MCF 10A (cell line): ENCODE data around the gene TMCC1. TPM values are rescaled to one million over a fixed set of nuclear protein-coding genes. Genes with fewer than 3 reads are reported as not detected.

Experiments used
- BruUV-seq: library from RNA; stranded (reverse); fragments of 400-500 nt; replicated peaks from 2 replicates; lab custom pipeline; 2021; lab: Mats Ljungman, UMichigan
- CTCF ChIA-PET: fragments of 300-600 bp; sonication (Branson Sonifier 250); formaldehyde crosslinking; extraction: SDS; loops from one replicate; lab custom pipeline; 2021; ENCODE audit warnings: antibody characterized with exemption, inconsistent platforms; lab: Yijun Ruan, JAX
- POLR2A ChIA-PET: fragments of 300-600, 350-650 bp; sonication (Branson Sonifier 250); formaldehyde crosslinking; extraction: SDS; loops from one replicate; lab custom pipeline; 2020; ENCODE audit warnings: antibody characterized with exemption, inconsistent platforms; lab: Yijun Ruan, JAX
- DNase-seq: peaks from one replicate; pipeline ENCODE4 v3.0.0-alpha.2; 2018; ENCODE audit not compliant: unreplicated experiment
- H3K27ac Mint-ChIP-seq: one replicate; pipeline ENCODE4 v1.8.0; 2022; ENCODE audit warnings: mild to moderate bottlenecking, low read depth, mixed read lengths; ENCODE audit not compliant: unreplicated experiment
- H3K27me3 Mint-ChIP-seq: one replicate; pipeline ENCODE4 v1.8.0; 2022; ENCODE audit warnings: mixed read lengths; ENCODE audit not compliant: insufficient read depth, unreplicated experiment
- H3K36me3 Mint-ChIP-seq: one replicate; pipeline ENCODE4 v1.8.0; 2022; ENCODE audit warnings: mild to moderate bottlenecking, moderate library complexity, mixed read lengths; ENCODE audit not compliant: insufficient read depth, unreplicated experiment
- H3K4me1 Mint-ChIP-seq: one replicate; pipeline ENCODE4 v1.8.0; 2022; ENCODE audit warnings: mixed read lengths; ENCODE audit not compliant: insufficient read depth, unreplicated experiment
- H3K4me3 Mint-ChIP-seq: one replicate; pipeline ENCODE4 v1.8.0; 2022; ENCODE audit warnings: mild to moderate bottlenecking, moderate library complexity, mixed read lengths; ENCODE audit not compliant: unreplicated experiment
- H3K9me3 Mint-ChIP-seq: one replicate; pipeline ENCODE4 v1.8.0; 2022; ENCODE audit warnings: mixed read lengths; ENCODE audit not compliant: unreplicated experiment
- CTCF ChIP-seq: fragments of 200-600 bp; IDR thresholded peaks from one replicate; pipeline ENCODE4 v1.8.0; 2022; ENCODE audit warnings: antibody characterized with exemption, mild to moderate bottlenecking; ENCODE audit not compliant: unreplicated experiment
- intact Hi-C: fragments of 100-400 bp; cut with micrococcal nuclease; formaldehyde crosslinking; loops from 2 replicates; pipeline ENCODE4 v1.14.1; 2022
- total RNA-seq: library from RNA; stranded (reverse); gene quantifications from 2 replicates; pipeline ENCODE4 v1.2.3, GENCODE V29; 2022

TMCC1 gene
- total RNA-seq, 1 experiment from 2014 or later: 31.2 TPM

- Mint-ChIP-seq H3K27me3 (no peaks in the 10 kb centered on the region), H3K36me3 (peaks cover 15% of the 10 kb centered on the region), H3K27ac (no peak overlapping the region), H3K9me3 (no peaks in the 10 kb centered on the region), H3K4me1 (peaks cover 17% of the 10 kb centered on the region), H3K4me3 (no peak overlapping the region)
- no peak for TF ChIP-seq CTCF
- no TSS peak for BruUV-seq
- no peak for DNase-seq
- intact Hi-C loops: no loop called here
- POLR2A ChIA-PET: no interaction called here
- CTCF ChIA-PET: interaction anchor here (0.6 to 1.0 kb wide), 2 partner anchors 14 to 707 kb away, joined by 3 to 4 read pairs; no protein-coding TSS in a partner anchor
These were observed 44.8 kb upstream of the TMCC1 start for GRCh38 chr3:129938140-129938930.

- Mint-ChIP-seq H3K27ac (no peak overlapping the region), H3K4me1 (peaks cover 17% of the 10 kb centered on the region), H3K9me3 (no peaks in the 10 kb centered on the region), H3K36me3 (peaks cover 15% of the 10 kb centered on the region), H3K4me3 (no peak overlapping the region), H3K27me3 (no peaks in the 10 kb centered on the region)
- CTCF ChIA-PET: interaction anchor here (0.6 to 1.0 kb wide), 2 partner anchors 13 to 706 kb away, joined by 3 to 4 read pairs; no protein-coding TSS in a partner anchor
- intact Hi-C loops: no loop called here
- POLR2A ChIA-PET: no interaction called here
- no peak for DNase-seq
- no peak for TF ChIP-seq CTCF
- BruUV-seq: no TSS peak
These were observed 44.2 kb upstream of the TMCC1 start for GRCh38 chr3:129937717-129938116.

GRCh38 chr3:129936757-129937156 lies 43.2 kb upstream of the TMCC1 start:
- peaks cover 9% of the 10 kb centered on the region for H3K36me3 Mint-ChIP-seq
- H3K27ac Mint-ChIP-seq: no peak overlapping the region
- intact Hi-C loops: no loop called here
- peaks cover 17% of the 10 kb centered on the region for H3K4me1 Mint-ChIP-seq
- no peaks in the 10 kb centered on the region for H3K27me3 Mint-ChIP-seq
- CTCF ChIA-PET: no interaction called here
- POLR2A ChIA-PET: interaction anchor here (0.6 kb wide), 1 partner anchor 294 kb away, joined by 3 read pairs; no protein-coding TSS in a partner anchor
- no peak for TF ChIP-seq CTCF
- no TSS peak for BruUV-seq
- H3K9me3 Mint-ChIP-seq: no peaks in the 10 kb centered on the region
- peak overlapping the region; percentile 74 for H3K4me3 Mint-ChIP-seq
- peak; percentile 55 for DNase-seq
